ENCODE measurements around the gene GJD2.

Gene GJD2

DNA sequence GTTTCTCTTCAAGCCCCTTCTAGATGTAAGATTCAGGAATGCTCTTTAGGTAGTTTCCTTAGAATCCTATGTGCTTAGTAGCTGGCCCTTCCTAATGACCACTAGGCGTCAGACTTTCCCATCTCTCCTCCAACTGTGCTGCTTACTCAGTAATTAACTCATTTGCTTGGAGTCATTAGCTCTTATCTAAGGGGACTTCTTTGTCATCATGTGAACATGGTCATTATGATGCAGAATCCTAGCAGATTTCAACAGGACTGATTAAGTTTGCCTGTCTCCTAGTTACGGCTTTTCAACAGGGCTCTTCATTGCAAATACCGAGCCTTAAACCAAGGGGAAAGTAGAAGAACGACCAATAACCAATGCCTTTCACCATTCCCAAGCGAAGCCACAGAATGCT is 46.4 kb downstream of the GJD2 start:
- peak; percentile 28 for DNase-seq (ENCODE audit: low spot score)
- in situ Hi-C loops (cut with MboI; ENCODE audit: low pct_unique_long_range_greater_than_20kb, low sequenced_read_pairs, unreplicated experiment) = no loop called here
- TF ChIP-seq, protein P1, sequence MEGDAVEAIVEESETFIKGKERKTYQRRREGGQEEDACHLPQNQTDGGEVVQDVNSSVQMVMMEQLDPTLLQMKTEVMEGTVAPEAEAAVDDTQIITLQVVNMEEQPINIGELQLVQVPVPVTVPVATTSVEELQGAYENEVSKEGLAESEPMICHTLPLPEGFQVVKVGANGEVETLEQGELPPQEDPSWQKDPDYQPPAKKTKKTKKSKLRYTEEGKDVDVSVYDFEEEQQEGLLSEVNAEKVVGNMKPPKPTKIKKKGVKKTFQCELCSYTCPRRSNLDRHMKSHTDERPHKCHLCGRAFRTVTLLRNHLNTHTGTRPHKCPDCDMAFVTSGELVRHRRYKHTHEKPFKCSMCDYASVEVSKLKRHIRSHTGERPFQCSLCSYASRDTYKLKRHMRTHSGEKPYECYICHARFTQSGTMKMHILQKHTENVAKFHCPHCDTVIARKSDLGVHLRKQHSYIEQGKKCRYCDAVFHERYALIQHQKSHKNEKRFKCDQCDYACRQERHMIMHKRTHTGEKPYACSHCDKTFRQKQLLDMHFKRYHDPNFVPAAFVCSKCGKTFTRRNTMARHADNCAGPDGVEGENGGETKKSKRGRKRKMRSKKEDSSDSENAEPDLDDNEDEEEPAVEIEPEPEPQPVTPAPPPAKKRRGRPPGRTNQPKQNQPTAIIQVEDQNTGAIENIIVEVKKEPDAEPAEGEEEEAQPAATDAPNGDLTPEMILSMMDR (IDR thresholded peaks at IDR 0.05; ENCODE audit: extremely low read depth, insufficient read depth, missing control alignments) = peak; percentile 56

DNA sequence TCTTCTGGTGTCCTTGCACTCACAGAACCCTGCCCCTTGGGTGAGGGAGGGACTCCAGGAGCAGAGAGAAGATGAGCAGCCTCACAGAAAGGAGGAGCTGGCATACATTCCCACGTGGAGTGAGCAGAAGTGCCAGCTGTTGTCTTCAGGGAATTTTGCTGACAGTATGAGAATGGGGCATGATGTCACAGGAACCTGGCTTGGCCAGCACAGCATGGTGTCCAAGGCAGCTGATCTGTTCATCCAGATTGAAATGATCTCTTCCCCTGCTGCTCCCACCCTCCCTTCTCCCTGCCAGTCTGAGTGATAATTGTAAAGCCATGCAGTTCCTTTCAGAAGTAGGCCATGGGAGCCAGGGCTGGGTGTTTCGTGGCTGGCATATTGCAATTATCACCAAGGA is 53.3 kb downstream of the GJD2 start:
- TF ChIP-seq, protein P1 (IDR thresholded peaks at IDR 0.05; ENCODE audit: extremely low read depth, insufficient read depth, missing control alignments) = no peak
- in situ Hi-C loops (cut with MboI; ENCODE audit: low pct_unique_long_range_greater_than_20kb, low sequenced_read_pairs, unreplicated experiment) = no loop called here
- no peak for DNase-seq (ENCODE audit: low spot score)
